Measurements from ENCODE around the gene FUS.

FUS gene

DNA sequence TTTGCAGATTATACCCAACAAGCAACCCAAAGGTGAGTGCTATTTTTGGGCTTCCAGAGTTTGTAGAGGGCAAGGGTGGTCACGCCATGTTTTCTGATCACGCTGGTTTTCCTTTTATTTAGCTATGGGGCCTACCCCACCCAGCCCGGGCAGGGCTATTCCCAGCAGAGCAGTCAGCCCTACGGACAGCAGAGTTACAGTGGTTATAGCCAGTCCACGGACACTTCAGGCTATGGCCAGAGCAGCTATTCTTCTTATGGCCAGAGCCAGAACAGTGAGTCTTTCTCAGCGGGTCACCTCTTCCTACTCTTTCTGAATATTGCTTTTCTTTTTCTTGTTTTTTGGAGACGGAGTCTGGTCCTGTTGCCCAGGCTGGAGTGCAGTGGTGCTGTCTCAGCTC is 2.5 kb downstream of the FUS start:
- DNase-seq (ENCODE audit: insufficient read length, low spot score) (no peak), FAIRE-seq (no peak)
- TF ChIP-seq, protein P1, sequence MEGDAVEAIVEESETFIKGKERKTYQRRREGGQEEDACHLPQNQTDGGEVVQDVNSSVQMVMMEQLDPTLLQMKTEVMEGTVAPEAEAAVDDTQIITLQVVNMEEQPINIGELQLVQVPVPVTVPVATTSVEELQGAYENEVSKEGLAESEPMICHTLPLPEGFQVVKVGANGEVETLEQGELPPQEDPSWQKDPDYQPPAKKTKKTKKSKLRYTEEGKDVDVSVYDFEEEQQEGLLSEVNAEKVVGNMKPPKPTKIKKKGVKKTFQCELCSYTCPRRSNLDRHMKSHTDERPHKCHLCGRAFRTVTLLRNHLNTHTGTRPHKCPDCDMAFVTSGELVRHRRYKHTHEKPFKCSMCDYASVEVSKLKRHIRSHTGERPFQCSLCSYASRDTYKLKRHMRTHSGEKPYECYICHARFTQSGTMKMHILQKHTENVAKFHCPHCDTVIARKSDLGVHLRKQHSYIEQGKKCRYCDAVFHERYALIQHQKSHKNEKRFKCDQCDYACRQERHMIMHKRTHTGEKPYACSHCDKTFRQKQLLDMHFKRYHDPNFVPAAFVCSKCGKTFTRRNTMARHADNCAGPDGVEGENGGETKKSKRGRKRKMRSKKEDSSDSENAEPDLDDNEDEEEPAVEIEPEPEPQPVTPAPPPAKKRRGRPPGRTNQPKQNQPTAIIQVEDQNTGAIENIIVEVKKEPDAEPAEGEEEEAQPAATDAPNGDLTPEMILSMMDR (IDR thresholded peaks at IDR 0.05; ENCODE audit: insufficient read depth, missing control alignments), result no peak

DNA sequence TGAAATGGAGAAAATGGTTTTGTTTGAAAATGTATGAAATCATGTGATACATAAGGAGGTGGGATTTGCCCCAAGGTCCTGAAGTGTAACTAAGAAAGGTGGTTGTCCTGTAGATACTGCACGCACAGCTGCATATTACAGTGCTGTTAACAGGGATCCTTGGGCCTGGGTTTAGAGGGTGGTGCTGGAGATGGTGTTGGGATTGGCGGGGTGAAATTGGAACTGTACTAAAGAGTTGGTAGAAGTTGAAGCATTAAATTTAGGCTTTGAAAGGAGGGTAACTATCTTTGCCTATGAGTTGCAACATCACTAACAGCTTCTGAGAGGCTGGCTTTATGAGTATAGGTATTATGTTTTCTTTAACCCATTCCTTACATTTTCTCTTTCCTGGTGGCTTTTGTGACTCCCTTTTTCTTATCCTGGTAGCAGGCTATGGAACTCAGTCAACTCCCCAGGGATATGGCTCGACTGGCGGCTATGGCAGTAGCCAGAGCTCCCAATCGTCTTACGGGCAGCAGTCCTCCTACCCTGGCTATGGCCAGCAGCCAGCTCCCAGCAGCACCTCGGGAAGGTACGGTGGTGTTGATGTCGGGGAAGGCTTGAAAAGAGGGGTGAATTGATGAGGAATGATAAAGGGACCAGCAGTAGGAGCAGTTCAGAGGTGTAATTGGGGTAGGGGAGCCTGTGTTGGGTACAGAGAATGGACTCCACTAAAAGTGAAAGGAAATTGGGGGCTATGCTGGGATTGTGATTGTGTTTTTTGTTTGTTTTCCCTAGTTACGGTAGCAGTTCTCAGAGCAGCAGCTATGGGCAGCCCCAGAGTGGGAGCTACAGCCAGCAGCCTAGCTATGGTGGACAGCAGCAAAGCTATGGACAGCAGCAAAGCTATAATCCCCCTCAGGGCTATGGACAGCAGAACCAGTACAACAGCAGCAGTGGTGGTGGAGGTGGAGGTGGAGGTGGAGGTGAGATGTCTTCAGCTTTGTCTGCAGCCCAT is 3.8 kb downstream of the FUS start:
- FAIRE-seq (no peak), DNase-seq (ENCODE audit: insufficient read length, low spot score) (no peak)
- TF ChIP-seq, protein P1 (IDR thresholded peaks at IDR 0.05; ENCODE audit: insufficient read depth, missing control alignments), result no peak

DNA sequence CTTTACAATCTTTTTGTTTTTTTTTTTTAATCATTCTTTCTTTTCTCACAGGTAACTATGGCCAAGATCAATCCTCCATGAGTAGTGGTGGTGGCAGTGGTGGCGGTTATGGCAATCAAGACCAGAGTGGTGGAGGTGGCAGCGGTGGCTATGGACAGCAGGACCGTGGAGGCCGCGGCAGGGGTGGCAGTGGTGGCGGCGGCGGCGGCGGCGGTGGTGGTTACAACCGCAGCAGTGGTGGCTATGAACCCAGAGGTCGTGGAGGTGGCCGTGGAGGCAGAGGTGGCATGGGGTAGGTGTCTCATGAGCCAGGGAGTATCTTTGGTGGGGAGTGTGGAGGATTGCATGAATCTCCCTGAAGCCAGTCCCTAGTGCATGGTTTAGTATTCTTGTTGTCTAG is 4.9 kb downstream of the FUS start:
- DNase-seq (ENCODE audit: insufficient read length, low spot score) (no peak), FAIRE-seq (no peak)
- TF ChIP-seq, protein P1 (IDR thresholded peaks at IDR 0.05; ENCODE audit: insufficient read depth, missing control alignments), result no peak

DNA sequence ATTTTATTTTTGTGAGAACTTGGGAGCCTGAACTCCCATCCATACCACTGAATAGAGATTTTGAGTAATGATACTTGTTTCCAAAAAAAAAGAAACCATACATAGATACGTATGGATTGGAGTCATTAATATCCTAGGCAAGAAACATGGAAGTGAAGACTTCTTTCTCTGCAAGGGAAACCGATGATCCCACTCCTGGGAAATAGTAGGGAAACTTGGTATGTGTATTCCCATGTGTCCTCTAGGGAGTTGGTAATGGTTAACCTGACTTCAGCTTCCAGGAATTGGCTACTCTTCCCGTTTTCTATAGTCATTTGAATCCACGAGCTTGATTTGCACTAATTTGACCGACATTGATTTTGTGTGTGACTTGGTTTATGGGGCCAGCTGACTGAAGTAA is 5.4 kb downstream of the FUS start:
- FAIRE-seq (no peak), DNase-seq (ENCODE audit: insufficient read length, low spot score) (no peak)
- TF ChIP-seq, protein P1 (IDR thresholded peaks at IDR 0.05; ENCODE audit: insufficient read depth, missing control alignments), result no peak

DNA sequence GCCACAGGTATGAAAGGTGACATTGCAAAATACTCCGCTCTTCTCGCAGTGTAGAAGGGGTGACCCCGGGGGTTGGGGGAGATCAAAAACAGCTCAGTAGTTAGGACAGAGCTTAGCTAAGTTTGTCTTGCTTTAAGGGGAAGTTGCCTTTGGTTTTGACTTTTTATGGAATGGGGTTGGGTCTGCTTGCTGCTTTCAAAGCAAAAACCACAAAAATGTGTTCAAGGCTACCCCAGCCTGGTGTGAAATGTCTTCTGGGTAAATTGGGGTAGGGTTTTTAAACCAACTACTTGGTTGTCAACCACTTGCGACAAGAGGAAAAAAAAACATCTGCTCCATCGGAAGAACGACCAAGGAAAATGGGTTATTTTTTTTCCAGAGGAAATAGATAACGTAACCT is 6.2 kb downstream of the FUS start:
- DNase-seq (ENCODE audit: insufficient read length, low spot score) (no peak), FAIRE-seq (no peak)
- TF ChIP-seq, protein P1 (IDR thresholded peaks at IDR 0.05; ENCODE audit: insufficient read depth, missing control alignments), result no peak

DNA sequence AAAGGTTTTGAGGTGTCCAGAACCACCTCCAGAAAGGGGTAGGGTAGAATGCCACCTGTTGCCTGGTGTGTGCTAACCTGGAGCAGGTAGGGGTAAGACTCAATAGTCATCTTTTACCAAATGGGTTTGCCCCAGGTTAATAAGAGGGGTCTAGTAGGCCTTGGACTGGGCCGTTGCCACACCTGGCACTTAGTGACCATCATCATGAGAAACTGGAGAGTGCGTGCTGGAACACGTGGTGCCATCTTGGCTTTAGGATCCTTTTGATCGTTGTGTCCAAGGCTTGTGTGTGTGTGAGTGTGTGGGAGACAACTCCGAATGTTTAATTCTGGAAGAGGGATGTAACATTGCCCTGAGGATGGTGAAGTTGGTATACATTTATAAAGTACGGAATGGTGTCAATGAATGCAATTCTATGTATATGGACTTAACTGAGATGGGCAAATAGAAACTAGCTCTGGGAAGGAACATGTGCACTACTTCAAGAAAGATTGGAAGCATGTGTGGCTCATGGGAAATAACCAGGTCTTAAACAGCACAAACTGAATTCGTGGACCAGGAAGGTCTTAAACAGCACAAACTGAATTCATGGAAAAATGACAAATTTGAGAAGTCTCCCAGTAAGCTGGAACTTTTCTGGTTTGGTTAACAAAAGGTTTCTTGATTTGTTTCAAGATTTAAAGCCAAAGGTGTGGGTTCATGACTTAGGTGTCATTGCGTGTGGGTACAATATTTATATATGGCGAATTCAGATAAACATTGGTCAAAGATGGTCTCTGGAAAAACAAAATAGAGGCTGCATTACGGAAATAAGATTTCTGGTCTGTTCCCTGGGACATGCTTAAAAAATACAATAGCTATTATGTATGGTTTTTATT is 7.2 kb downstream of the FUS start:
- DNase-seq (ENCODE audit: insufficient read length, low spot score), result no peak
- no peak for FAIRE-seq
- TF ChIP-seq, protein P1 (IDR thresholded peaks at IDR 0.05; ENCODE audit: insufficient read depth, missing control alignments), result no peak

Data from D721Med (cell line).